ENCODE data around the gene SNX9.

The SNX9 gene

DNA sequence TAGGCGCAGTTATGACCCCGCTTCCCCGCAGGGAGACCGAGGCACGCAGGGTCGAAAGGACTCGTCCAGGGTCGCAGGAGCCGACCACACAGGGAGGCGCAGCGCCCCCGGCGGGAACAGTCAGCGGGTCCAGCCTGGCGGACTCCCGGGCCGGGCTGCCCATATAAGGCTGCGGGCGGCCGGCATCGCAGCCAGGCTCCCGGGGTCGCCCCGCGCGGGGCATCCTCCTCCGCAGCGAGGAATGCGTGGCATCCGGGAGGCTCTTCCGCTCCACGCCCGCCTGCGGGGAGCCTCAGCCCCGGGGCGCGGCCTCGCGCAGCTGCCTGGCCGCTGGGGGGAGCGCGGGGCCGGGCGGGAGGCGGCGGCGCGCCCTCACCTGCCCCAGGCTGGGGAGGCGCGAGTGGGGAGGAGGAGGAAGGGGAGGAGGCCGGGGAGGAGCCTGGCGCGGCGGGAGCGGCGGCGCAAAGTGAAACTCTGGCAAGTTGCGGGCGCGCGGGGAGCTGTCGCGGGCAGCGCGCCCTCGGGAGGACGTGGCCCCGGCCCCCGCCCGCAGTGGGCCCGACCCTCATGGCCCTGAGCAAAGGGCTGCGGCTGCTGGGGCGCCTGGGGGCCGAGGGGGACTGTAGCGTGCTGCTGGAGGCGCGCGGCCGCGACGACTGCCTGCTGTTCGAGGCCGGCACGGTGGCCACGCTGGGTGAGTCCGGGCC, 158.5 kb downstream of the SNX9 start, which contains the start of gene SYNJ2:
Gene SYNJ2, plus strand, starts transcription at position 469 of the 707 bp plus-strand sequence. Its CDS starts 99 bp downstream, at position 568.
- DNase-seq, result peak; percentile 61

GRCh38 chr6:157982102-157982562, 159.1 kb downstream of the SNX9 start:
- DNase-seq, result no peak

- DNase-seq, result no peak
Measured at GRCh38 chr6:157982563-157983405, 159.7 kb downstream of the SNX9 start.

DNA sequence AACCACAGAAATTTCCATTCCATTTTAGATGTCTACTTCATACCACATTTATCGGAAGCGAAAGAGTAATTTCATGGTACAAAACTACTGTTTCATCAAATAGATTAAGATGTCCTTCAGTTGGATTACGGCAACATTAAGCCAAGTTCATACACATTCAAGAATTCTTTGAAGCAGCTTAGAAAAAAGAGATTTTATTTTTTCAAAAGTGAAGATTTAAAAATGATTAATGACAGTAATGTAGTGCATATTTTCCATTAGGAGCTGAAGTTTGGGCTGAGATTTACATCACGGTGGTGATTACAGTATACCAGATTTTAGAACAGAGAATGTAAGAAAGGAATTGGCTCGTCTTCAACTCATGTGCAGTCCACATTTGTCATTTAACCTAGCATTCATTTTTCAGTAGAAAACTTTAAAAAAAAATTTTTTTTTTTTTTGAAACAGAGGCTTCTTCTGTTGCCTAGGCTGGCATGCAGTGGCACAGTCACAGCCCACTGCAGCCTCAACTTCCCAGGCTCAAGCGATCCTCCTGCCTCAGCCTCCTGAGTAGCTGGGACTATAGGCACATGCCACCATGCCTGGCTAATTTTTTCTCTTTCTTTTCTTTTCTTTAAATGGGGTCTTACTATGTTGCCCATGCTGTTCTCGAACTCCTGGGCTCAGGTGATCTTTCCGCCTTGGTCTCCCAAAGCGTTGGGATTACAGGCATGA, 160.5 kb downstream of the SNX9 start:
- DNase-seq, result no peak

DNA sequence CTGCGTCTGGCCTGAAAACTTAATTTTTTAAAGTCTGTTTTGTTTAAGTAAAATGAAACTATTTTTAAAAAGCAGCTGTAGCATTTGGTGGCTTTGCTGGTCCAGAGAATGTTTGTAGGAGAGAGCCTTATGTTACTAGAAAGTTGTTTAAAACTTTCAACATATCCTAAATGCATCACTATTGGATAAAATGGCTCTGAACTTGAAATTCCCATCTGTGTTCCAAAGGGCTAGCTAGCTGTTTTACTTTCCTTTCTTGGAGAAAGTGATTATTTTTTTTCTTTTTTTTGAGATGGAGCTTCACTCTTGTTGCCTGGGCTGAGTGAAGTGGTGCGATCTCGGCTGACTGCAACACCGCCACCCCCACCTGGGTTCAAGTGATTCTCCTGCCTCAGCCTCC, 161.1 kb downstream of the SNX9 start:
- DNase-seq, result no peak

GRCh38 chr6:157984686-157985225, 161.7 kb downstream of the SNX9 start:
- no peak for DNase-seq

- no peak for DNase-seq
Measured at GRCh38 chr6:157985378-157986155, 162.5 kb downstream of the SNX9 start.

DNA sequence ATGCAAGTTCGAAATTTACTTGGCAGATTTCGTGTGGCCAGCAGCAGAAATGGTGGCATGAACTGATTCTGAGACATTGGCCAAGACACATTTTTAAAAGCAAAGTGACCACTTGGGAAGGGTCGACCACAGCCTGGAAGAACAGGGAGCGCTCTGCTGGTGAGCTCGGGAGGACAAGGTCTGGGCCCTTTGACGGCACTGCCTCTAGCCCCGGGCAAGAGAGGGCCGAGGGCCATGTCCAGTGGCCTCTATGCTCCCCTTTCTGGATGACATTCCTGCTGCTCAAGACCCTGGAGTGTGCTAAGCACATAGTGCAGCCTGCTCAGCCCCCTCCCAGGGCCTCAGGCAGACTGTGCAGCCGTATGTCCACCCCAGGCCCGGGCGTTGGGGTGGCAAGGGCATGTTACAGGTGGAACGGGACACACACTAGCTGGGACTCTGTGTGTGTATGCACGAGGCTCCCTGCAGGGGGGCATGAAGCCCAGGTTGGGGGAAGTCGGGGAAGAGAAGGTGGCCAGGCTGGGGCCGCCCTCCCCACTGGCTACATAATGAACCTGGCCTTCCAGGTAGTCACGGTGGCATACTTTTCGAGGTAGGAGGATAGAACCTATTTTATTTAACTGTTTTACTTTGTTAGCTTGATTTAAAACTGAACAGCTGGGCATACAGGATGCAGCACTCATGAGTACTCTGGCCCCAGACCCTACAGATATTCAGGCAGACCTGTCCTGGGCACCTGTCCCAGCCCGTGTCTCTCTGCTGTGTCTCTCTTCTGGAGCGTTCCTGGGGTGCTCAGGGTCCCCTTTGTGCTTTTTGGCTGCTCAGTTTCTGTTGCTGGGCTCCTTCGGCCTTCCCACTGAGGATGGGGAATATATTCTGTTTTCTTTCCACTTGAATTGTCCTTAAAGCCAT, 165.0 kb downstream of the SNX9 start:
- DNase-seq, result no peak

DNA sequence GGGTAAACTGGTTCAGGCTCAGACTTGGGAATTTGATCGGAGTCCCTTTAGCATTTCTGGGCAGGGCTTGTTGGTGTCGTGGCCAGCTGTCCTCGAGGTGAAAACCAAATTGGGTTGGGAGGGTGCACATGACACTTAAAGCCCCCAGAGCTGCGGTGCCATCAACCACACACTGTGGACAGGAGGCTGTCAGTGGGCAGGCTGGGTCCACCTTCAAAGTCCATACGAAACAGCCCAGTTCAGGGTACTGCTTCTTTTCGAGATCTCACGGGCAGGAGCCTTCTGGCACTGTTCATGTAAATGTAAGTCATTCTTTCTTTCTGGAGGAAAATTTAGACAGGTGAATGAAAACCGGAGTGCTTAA, 165.6 kb downstream of the SNX9 start:
- DNase-seq, result no peak

GRCh38 chr6:157989541-157990289, 166.7 kb downstream of the SNX9 start:
- no peak for DNase-seq

DNA sequence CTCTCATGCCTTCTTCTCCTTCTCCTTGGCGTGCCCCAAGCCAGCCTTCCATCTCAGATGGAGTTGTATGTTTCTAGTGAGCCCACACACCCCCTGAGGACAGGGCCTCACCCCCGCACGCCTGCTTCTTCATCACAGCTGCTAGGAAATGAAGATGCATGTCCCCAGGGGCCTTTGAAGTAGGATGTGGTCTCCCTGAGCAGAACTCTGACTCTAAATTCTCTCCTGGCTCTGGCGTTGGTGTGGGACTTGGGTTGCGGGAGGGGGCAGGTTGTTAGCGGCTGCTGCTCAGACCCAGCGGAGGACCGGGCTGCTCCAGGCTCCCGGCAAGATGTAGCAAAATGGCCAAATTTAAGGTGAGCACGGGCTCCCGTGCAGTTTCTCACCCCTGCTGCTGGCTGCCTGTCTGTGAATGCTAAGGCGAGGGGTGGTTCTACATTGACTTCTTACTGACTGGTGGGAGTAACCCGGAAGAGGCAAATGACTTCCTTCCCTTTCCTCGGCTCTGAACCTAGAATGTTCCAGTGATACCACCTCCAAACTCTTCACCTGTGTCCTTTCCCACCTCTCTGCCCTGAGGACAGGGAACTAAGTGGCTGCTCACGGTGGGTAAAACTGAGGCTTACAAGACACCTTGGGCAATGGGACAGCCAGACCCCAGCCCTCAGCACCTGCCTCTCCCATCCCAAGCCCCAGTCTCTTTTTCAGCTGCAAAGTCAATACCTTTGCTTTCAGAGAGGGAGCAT, 167.4 kb downstream of the SNX9 start:
- DNase-seq, result no peak

- no peak for DNase-seq
Measured at GRCh38 chr6:157991067-157991432, 168.0 kb downstream of the SNX9 start.

DNA sequence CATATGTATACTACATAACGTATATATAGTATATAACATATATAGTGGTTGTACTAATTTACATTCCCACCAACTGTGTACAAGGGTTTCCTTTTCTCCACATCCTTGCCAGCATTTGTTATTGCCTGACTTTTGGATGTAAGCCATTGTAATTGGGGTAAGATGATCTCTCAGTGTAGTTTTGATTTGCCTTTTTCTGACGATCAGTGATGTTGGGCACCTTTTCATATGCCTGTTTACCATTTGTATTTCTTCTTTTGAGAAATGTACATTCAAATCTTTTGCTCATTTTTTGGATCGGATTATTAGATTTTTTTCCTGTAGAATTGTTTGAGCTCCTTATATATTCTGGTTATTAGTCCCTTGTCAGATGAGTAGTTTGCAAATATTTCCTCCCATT, 170.0 kb downstream of the SNX9 start:
- no peak for DNase-seq

GRCh38 chr6:157994125-157994795, 171.2 kb downstream of the SNX9 start:
- DNase-seq, result no peak

Measured in hematopoietic multipotent progenitor cell treated with erythropoietin and hydrocortisone succinate and interleukin-3 and kit ligand, for 8 days (in vitro differentiated cells).